ENCODE data around the gene PRKN.
"Not testable (repeated sequence)": the region's sequence is repeated elsewhere in the genome, so short reads cannot be mapped to it uniquely, and the experiment has no call there.

The PRKN gene

DNA sequence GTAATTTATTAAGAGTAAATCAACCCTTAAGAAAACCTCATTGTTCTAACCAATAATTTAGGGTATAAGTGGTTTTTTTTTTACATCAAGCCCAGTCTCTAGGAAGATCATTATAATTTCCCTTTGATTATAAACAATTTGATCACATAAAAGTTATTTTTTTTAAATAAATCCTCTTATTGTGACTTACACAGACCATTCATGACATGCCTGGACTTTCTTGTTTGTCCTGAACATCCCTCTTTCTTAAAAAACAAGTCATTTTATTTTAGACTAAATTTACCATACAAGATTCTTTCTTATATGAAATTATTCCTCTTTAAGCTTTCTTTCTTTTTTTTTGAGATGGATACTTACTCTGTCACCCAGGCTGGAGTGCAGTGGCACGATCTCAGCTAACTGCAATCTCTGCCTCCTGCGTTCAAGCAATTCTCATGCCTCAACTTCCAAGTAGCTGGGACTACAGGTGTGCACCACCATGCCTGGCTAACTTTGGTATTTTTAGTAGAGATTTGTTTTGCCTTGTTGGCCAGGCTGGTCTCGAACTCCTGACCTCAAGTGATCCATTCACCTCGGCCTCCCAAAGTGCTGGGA is 1400.1 kb downstream of the PRKN start:
- peaks cover 18% of the 10 kb centered on the region for H3K9me3 ChIP-seq (ENCODE audit: severe bottlenecking)
- no peak for TF ChIP-seq CTCF (IDR thresholded peaks at IDR 0.05; ENCODE audit: poor library complexity, severe bottlenecking)

GRCh38 chr6:161319231-161319630 is 1408.3 kb downstream of the PRKN start:
- DNase-seq (ENCODE audit: low spot score) (no peak), ATAC-seq (ENCODE audit: low read depth) (no peak)
- no peaks in the 10 kb centered on the region for H3K9me3 ChIP-seq (ENCODE audit: severe bottlenecking)
- H3K36me3 ChIP-seq (ENCODE audit: low read depth): no peaks in the 10 kb centered on the region
- H3K4me3 ChIP-seq (ENCODE audit: severe bottlenecking): no peak overlapping the region
- no peaks in the 10 kb centered on the region for H3K4me1 ChIP-seq (ENCODE audit: insufficient read depth, poor library complexity, severe bottlenecking)
- no peaks in the 10 kb centered on the region for H3K27me3 ChIP-seq (ENCODE audit: insufficient read depth, poor library complexity, severe bottlenecking)
- H3K27ac ChIP-seq (ENCODE audit: poor library complexity, severe bottlenecking): no peak overlapping the region
- TF ChIP-seq CTCF (IDR thresholded peaks at IDR 0.05; ENCODE audit: poor library complexity, severe bottlenecking): no peak

More for the DNA sequence above, 1400.1 kb downstream of the PRKN start:
- ATAC-seq (ENCODE audit: low read depth) (no peak), DNase-seq (ENCODE audit: low spot score) (no peak)
- Histone ChIP-seq H3K4me1 (ENCODE audit: insufficient read depth, poor library complexity, severe bottlenecking) (no peaks in the 10 kb centered on the region), H3K27me3 (ENCODE audit: insufficient read depth, poor library complexity, severe bottlenecking) (no peaks in the 10 kb centered on the region), H3K27ac (ENCODE audit: poor library complexity, severe bottlenecking) (no peak overlapping the region), H3K36me3 (ENCODE audit: low read depth) (no peaks in the 10 kb centered on the region), H3K4me3 (ENCODE audit: severe bottlenecking) (no peak overlapping the region)

- Histone ChIP-seq H3K4me1 (ENCODE audit: insufficient read depth, poor library complexity, severe bottlenecking) (no peaks in the 10 kb centered on the region), H3K36me3 (ENCODE audit: low read depth) (no peaks in the 10 kb centered on the region), H3K27ac (ENCODE audit: poor library complexity, severe bottlenecking) (no peak overlapping the region), H3K4me3 (ENCODE audit: severe bottlenecking) (no peak overlapping the region), H3K27me3 (ENCODE audit: insufficient read depth, poor library complexity, severe bottlenecking) (no peaks in the 10 kb centered on the region), H3K9me3 (ENCODE audit: severe bottlenecking) (no peaks in the 10 kb centered on the region)
- TF ChIP-seq CTCF (IDR thresholded peaks at IDR 0.05; ENCODE audit: poor library complexity, severe bottlenecking): no peak
- DNase-seq (ENCODE audit: low spot score): no peak
- ATAC-seq (ENCODE audit: low read depth): no peak
Observed at GRCh38 chr6:161318456-161318855, 1409.1 kb downstream of the PRKN start.

DNA sequence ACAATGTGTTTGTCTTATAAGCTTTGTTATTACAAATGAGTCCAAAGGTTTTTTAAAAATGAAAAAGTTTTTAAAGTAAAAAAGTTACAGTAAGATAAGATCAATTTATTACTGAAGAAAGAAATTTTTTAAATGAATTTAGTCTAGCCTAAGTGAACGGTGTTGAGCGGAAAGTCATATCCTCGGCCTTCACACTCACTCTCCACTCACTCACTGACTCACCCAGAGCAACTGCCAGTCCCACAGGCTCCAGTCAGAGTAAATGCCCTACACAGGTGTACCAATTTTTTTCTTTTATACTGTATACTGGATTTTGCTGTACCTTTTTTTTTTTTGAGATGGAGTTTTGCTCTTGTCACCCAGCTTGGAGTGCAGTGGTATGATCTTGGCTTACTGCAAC is 1411.0 kb downstream of the PRKN start:
- no peak for TF ChIP-seq CTCF (IDR thresholded peaks at IDR 0.05; ENCODE audit: poor library complexity, severe bottlenecking)
- no peaks in the 10 kb centered on the region for H3K27me3 ChIP-seq (ENCODE audit: insufficient read depth, poor library complexity, severe bottlenecking)
- no peak for ATAC-seq (ENCODE audit: low read depth)
- H3K27ac ChIP-seq (ENCODE audit: poor library complexity, severe bottlenecking): no peak overlapping the region
- no peaks in the 10 kb centered on the region for H3K36me3 ChIP-seq (ENCODE audit: low read depth)
- H3K4me3 ChIP-seq (ENCODE audit: severe bottlenecking): no peak overlapping the region
- DNase-seq (ENCODE audit: low spot score): no peak
- H3K9me3 ChIP-seq (ENCODE audit: severe bottlenecking): no peaks in the 10 kb centered on the region
- H3K4me1 ChIP-seq (ENCODE audit: insufficient read depth, poor library complexity, severe bottlenecking): no peaks in the 10 kb centered on the region

GRCh38 chr6:161315246-161315917 is 1412.2 kb downstream of the PRKN start:
- not testable (repeated sequence) for H3K9me3 ChIP-seq (ENCODE audit: severe bottlenecking); DNase-seq (ENCODE audit: low spot score); H3K27me3 ChIP-seq (ENCODE audit: insufficient read depth, poor library complexity, severe bottlenecking); H3K36me3 ChIP-seq (ENCODE audit: low read depth); ATAC-seq (ENCODE audit: low read depth); H3K4me1 ChIP-seq (ENCODE audit: insufficient read depth, poor library complexity, severe bottlenecking); H3K4me3 ChIP-seq (ENCODE audit: severe bottlenecking)
- peak overlapping the region; percentile 32 for H3K27ac ChIP-seq (ENCODE audit: poor library complexity, severe bottlenecking)

DNA sequence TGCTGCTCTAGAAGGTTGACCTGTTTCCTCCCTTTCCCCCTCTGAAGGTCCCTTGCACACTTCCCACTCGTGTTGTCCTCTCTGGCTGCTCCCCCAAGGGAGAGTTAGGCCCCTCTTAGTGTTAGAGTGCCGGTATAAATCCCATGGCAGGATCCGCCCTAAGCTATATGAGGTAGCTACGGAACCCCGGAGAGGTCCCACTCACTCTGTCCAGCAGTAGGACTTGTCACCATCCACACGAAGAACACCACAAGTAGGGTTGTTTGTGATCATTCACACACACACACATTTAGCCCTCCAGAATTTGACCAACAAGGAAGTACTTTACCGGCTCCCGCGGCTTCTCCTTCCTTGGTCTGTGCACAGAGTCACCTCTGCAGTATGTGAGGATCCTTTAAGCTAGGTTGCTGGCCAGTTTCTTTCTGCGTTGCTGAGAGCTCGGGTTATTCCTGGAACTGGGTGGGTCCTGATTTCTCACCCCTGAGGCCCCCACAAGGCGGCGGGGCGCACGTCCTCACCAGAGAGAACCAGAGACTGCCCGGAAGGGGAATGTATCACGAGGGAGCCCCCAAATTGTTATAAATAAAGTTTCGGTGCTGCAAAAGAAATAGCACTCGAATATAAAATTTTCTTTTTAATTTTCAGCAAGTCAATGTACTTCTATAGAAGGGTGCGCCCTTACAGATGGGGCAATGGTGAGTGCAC is 1412.9 kb downstream of the PRKN start:
- ATAC-seq (ENCODE audit: low read depth); H3K27me3 ChIP-seq (ENCODE audit: insufficient read depth, poor library complexity, severe bottlenecking); DNase-seq (ENCODE audit: low spot score); H3K4me3 ChIP-seq (ENCODE audit: severe bottlenecking); H3K9me3 ChIP-seq (ENCODE audit: severe bottlenecking); H3K36me3 ChIP-seq (ENCODE audit: low read depth); H3K4me1 ChIP-seq (ENCODE audit: insufficient read depth, poor library complexity, severe bottlenecking): not testable (repeated sequence)
- H3K27ac ChIP-seq (ENCODE audit: poor library complexity, severe bottlenecking): peak overlapping the region; percentile 32
